Measurements from ENCODE around the gene GDA.

Gene GDA

DNA sequence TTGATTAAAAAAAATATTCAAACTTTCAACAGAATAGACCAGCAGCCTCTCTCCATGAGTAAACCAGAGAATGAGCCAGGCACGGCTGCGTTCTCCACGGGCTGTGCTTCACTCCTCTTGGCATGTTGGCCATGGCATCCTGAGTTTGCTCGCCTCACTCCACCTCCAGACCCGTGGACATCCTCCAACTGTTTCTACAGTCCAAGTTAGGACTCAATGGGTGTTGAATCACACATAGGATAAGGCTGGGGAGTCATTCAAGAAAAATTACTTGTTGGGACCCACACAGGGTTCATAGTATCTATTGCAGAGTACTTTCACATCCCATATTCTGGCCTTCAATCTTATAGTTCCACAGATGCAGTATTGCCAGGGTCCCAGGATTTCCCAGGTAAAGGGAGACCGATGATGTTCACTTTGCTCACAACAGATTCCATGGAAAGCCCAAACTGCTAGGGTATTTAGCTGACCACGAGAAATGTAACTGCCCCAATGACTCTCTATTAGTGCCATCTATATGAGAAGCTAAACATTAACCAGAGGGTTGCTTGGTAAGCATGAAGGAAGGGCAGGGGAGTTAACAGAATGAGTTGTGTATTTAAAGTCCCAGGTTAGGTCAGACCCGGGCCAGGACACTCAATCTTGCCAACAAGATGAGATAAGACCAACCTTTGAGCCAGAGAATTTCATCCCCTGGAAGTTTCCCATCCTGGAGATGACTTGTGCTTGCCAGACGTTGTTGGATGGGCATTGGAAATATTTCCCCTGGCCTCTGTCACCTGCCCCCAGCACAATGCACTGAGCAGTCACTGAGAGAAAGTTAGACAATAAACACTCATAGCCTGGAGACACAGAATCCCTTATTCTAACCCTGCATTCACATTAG, 19.7 kb upstream of the GDA start:
- DNase-seq (ENCODE audit: low read depth): no peak
- TF ChIP-seq, protein P1, sequence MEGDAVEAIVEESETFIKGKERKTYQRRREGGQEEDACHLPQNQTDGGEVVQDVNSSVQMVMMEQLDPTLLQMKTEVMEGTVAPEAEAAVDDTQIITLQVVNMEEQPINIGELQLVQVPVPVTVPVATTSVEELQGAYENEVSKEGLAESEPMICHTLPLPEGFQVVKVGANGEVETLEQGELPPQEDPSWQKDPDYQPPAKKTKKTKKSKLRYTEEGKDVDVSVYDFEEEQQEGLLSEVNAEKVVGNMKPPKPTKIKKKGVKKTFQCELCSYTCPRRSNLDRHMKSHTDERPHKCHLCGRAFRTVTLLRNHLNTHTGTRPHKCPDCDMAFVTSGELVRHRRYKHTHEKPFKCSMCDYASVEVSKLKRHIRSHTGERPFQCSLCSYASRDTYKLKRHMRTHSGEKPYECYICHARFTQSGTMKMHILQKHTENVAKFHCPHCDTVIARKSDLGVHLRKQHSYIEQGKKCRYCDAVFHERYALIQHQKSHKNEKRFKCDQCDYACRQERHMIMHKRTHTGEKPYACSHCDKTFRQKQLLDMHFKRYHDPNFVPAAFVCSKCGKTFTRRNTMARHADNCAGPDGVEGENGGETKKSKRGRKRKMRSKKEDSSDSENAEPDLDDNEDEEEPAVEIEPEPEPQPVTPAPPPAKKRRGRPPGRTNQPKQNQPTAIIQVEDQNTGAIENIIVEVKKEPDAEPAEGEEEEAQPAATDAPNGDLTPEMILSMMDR (IDR thresholded peaks at IDR 0.05; ENCODE audit: low read depth, low read length, missing control alignments): no peak
- no peak overlapping the region for H3K4me3 ChIP-seq (ENCODE audit: low read depth, low read length)

DNA sequence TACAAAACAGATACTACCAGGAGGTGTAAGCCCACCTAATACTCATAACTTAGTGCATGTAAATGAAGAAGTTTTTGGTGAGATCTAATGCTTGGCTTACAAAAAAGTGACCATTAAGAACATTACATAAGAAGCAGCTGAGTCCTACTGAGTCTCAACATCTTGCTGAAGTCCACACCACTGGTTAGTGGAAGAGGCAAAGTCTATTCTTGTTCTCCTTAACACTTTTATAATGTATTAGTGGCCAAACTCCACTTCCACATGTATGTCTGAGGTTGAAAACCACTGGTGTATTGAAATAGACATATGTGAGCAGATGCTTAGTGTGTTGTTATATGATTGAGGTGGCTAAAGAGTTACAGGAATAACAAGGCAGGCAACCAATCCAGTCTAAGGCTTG, 18.9 kb upstream of the GDA start:
- no peak for DNase-seq (ENCODE audit: low read depth)
- TF ChIP-seq, protein P1 (IDR thresholded peaks at IDR 0.05; ENCODE audit: low read depth, low read length, missing control alignments): no peak
- no peak overlapping the region for H3K4me3 ChIP-seq (ENCODE audit: low read depth, low read length)

GRCh38 chr9:72131206-72131605, 18.0 kb upstream of the GDA start:
- no peak for DNase-seq (ENCODE audit: low read depth)
- H3K4me3 ChIP-seq (ENCODE audit: low read depth, low read length): no peak overlapping the region
- TF ChIP-seq, protein P1 (IDR thresholded peaks at IDR 0.05; ENCODE audit: low read depth, low read length, missing control alignments): no peak

- no peak overlapping the region for H3K4me3 ChIP-seq (ENCODE audit: low read depth, low read length)
- TF ChIP-seq, protein P1 (IDR thresholded peaks at IDR 0.05; ENCODE audit: low read depth, low read length, missing control alignments): no peak
- no peak for DNase-seq (ENCODE audit: low read depth)
Measured at GRCh38 chr9:72132052-72132451, 17.2 kb upstream of the GDA start.

DNA sequence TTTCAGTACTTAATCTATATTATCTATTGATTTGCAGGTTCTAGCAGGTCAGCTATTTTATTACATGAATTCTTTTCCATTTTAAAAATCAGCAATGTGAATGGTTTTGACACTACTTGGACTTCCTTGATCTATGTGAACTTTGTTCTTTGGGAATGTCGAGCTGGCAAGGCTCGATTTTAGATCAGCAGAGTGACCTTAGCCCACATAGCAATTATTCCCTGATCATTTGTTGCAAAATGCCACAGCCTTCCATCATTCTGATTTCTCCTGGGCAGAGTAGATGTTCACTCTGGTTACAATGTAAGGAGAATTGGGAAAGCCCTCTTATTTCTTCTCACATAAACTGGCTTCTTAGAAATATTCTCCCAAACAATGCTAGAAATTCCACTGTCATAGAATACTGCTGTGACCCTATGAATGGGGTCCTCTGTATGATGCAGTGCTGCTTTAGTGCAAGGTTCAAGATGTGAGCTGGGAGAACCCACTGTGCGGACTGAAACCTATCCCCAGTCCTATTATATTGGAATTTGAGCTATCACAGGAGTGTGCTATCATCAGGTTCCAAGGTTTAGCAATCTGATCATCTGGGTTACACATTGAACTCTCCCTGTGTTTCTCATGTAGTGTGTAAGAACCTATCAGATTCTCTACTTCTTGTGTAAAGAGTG, 15.7 kb upstream of the GDA start:
- no peak overlapping the region for H3K4me3 ChIP-seq (ENCODE audit: low read depth, low read length)
- TF ChIP-seq, protein P1 (IDR thresholded peaks at IDR 0.05; ENCODE audit: low read depth, low read length, missing control alignments): no peak
- no peak for DNase-seq (ENCODE audit: low read depth)

GRCh38 chr9:72134801-72135200, 14.4 kb upstream of the GDA start:
- no peak overlapping the region for H3K4me3 ChIP-seq (ENCODE audit: low read depth, low read length)
- no peak for DNase-seq (ENCODE audit: low read depth)
- TF ChIP-seq, protein P1 (IDR thresholded peaks at IDR 0.05; ENCODE audit: low read depth, low read length, missing control alignments): no peak
